ENCODE data around the gene PLCH1.

- TF ChIP-seq POLR2A (IDR thresholded peaks at IDR 0.05; ENCODE audit: low read depth, low read length) (no peak), POU2F2 (IDR thresholded peaks at IDR 0.05; ENCODE audit: low read depth, low read length) (no peak), POLR2AphosphoS5 (IDR thresholded peaks at IDR 0.05; ENCODE audit: low read depth, low read length) (no peak)
Measured at GRCh38 chr3:155730843-155731242, 14.0 kb downstream of the PLCH1 start.

Measured in GM12891 (cell line).